Mesodermal cell (in vitro differentiated cells): ENCODE measurements around the gene RNF213.

Experiments used
- H3K27ac ChIP-seq: 2 replicates; pipeline ENCODE4 v1.7.0; 2013; ENCODE audit warnings: mild to moderate bottlenecking, low read depth, low read length, moderate library complexity; ENCODE audit not compliant: severe bottlenecking
- H3K36me3 ChIP-seq: 2 replicates; pipeline ENCODE4 v1.7.1; 2013; ENCODE audit warnings: mild to moderate bottlenecking, low read length, moderate library complexity; ENCODE audit not compliant: control insufficient read depth, insufficient read depth
- H3K4me1 ChIP-seq: one replicate; pipeline ENCODE4 v1.7.1; 2013; ENCODE audit warnings: mild to moderate bottlenecking, low read length; ENCODE audit not compliant: insufficient read depth, control insufficient read depth, poor library complexity, severe bottlenecking
- H3K4me3 ChIP-seq: 2 replicates; pipeline ENCODE4 v1.7.0; 2013; ENCODE audit warnings: low read length, control low read depth, mild to moderate bottlenecking; ENCODE audit not compliant: insufficient read depth, poor library complexity, severe bottlenecking; ENCODE audit errors: extremely low read depth
- H3K9me3 ChIP-seq: 2 replicates; pipeline ENCODE4 v1.7.1; 2013; ENCODE audit warnings: mild to moderate bottlenecking, low read length, moderate library complexity; ENCODE audit not compliant: control insufficient read depth
- WGBS, 2 experiments: methylation state at CpG; one replicate each; pipeline ENCODE4 v1.1.5; 2013; ENCODE audit warnings: missing lambda C conversion rate in 2 of 2; ENCODE audit not compliant: insufficient coverage in 2 of 2; 5-methylcytosine and 5-hydroxymethylcytosine counted together

Gene RNF213

GRCh38 chr17:80429356-80430275 lies 169.0 kb downstream of the RNF213 start:
- no peaks in the 10 kb centered on the region for H3K9me3 ChIP-seq
- no peak overlapping the region for H3K27ac ChIP-seq
- peaks cover 5% of the 10 kb centered on the region for H3K4me1 ChIP-seq
- WGBS, 2 experiments: 89 to 94% methylated on average over 27 to 28 of the region's 33 CpGs
- H3K36me3 ChIP-seq: no peaks in the 10 kb centered on the region
- H3K4me3 ChIP-seq: no peak overlapping the region

- H3K27ac ChIP-seq: no peak overlapping the region
- H3K4me3 ChIP-seq: no peak overlapping the region
- WGBS, 2 experiments: 83 to 86% methylated on average over 10 to 13 of the region's 15 CpGs
- no peaks in the 10 kb centered on the region for H3K36me3 ChIP-seq
- no peaks in the 10 kb centered on the region for H3K9me3 ChIP-seq
- peaks cover 5% of the 10 kb centered on the region for H3K4me1 ChIP-seq
These were observed 170.0 kb downstream of the RNF213 start for GRCh38 chr17:80430446-80431245.

DNA sequence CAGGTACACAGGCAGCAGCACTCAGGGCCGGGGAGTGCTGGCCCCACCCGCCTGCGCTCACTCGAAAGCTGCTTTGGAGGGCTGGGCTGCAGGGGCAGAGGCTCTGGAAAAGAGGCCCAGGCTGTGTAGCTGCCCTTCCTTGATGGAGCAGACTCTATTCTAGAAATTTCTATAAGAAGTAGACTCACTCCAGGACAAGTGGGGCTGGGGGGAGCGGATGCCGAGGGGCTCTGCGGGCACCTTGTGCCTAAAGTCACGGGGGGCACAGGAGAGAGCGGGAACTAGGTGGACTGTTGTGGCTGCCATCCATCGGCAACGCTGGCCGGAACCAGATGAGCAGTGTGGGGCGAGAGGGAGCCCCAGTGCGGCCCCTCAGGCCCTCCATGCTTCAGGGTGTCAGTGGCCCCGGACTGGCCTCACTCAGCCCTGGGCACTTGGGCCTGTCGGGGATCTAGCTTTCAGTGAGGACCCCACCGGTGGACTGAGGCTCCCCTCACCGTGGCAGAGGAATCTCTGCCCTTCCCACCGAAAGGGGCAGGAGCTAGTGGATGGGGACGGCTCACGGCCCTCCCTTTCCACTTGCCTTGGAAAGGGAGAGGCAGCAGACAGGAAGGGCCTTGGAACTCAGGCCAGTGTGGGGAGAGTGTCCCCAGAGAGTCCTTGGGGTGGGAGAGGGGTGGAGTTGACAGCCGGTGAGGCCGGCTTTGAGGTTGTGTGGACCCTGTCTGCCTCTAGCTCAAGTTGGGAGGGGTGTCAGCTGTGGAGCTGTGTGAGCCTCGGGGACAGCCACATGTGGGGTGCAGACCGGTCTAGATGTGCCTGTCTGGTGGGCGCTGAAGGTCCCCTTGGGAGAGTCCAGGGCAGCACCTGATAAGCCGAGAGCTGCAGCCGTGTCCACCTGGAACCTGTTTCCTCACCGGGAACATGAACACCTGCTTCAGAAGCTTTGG lies 170.9 kb downstream of the RNF213 start:
- H3K36me3 ChIP-seq: no peaks in the 10 kb centered on the region
- H3K27ac ChIP-seq: no peak overlapping the region
- peaks cover 5% of the 10 kb centered on the region for H3K4me1 ChIP-seq
- 87 to 90% methylated on average over 27 to 29 of the region's 29 CpGs for WGBS, 2 experiments
- H3K4me3 ChIP-seq: no peak overlapping the region
- H3K9me3 ChIP-seq: no peaks in the 10 kb centered on the region

DNA sequence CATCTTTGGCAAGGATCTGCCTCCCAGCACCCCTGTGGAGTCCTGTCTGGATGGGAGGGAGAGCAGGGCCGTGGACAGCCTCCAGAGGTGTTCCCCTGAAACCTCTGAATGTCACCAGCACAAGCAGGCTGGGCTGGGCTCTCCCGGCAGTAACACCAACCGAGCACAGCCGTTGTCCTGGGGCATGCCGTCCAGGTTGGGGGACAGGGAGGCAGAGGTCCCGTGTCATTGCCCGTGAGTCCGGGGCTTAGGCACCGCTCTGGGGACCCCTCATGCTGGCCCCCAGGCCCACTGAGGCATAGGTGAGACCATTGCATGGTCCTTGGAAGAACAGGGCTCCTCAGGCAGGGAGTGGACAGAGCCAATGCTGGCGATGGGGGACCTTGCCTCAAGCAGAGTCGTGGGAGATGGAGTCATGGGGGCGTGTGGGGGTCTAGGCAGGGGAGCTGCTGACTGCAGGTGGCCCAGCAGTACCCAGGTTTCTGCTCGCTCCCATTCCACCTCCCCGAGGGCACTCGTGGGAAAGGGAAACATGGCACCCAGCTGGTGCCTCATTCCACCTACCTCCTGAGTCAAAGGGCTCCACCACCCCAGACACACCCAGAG lies 171.8 kb downstream of the RNF213 start:
- Histone ChIP-seq H3K36me3 (no peaks in the 10 kb centered on the region), H3K4me1 (peaks cover 3% of the 10 kb centered on the region), H3K27ac (no peak overlapping the region), H3K9me3 (no peaks in the 10 kb centered on the region), H3K4me3 (no peak overlapping the region)
- 75 to 80% methylated on average over 12 to 15 of the region's 15 CpGs for WGBS, 2 experiments

- Histone ChIP-seq H3K9me3 (no peaks in the 10 kb centered on the region), H3K4me3 (no peak overlapping the region), H3K4me1 (no peaks in the 10 kb centered on the region), H3K27ac (no peak overlapping the region), H3K36me3 (no peaks in the 10 kb centered on the region)
- WGBS, 2 experiments: 81 to 88% methylated on average over 6 of the region's 6 CpGs
These were observed 172.4 kb downstream of the RNF213 start for GRCh38 chr17:80432961-80433550.

DNA sequence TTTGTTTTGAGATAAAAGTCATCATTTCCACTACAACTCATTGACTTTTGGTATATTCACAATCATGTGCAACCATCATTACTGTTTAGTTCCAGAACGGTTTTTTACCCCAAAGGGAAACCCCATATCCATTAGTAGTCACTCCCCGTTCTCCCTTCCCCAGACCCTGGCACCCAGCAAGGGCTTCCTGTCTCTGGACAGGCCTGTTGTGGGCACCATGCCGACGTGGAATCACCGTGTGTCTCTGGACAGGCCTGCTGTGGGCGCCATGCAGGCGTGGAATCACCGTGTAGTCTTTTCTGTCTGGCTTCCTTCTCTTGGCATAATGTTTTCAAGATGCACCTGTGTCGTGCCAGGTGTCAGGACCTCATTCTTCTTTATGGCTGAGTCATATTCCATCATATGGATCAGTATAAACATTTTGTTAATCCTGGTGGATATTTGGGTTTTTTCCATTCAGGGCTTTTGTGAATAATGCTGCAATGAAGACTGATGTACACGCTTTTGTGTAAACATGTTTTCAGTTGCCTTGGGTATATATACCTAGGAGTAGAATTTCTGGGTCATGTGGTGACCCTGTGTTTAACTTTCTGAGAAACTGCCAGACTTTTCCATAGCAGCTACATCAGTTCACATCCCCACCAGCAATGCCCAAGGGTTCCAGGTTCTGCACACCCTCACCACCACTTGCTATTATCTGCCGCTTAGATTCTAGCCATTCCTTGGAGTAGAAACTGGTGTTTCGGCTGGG lies 173.4 kb downstream of the RNF213 start:
- no peak overlapping the region for H3K27ac ChIP-seq
- 72 to 74% methylated on average over 10 to 11 of the region's 12 CpGs for WGBS, 2 experiments
- no peaks in the 10 kb centered on the region for H3K36me3 ChIP-seq
- H3K4me3 ChIP-seq: no peak overlapping the region
- H3K4me1 ChIP-seq: no peaks in the 10 kb centered on the region
- no peaks in the 10 kb centered on the region for H3K9me3 ChIP-seq

- Histone ChIP-seq H3K27ac (no peak overlapping the region), H3K36me3 (no peaks in the 10 kb centered on the region), H3K9me3 (no peaks in the 10 kb centered on the region), H3K4me3 (no peak overlapping the region), H3K4me1 (no peaks in the 10 kb centered on the region)
- WGBS, 2 experiments: 72 to 80% methylated on average over 10 of the region's 10 CpGs
These were observed 176.9 kb downstream of the RNF213 start for GRCh38 chr17:80437532-80437931.

- Histone ChIP-seq H3K4me3 (no peak overlapping the region), H3K4me1 (no peaks in the 10 kb centered on the region), H3K36me3 (no peaks in the 10 kb centered on the region), H3K9me3 (no peaks in the 10 kb centered on the region), H3K27ac (no peak overlapping the region)
- 85 to 90% methylated on average over 5 of the region's 5 CpGs for WGBS, 2 experiments
These were observed 178.2 kb downstream of the RNF213 start for GRCh38 chr17:80438806-80439205.

- H3K4me3 ChIP-seq: no peak overlapping the region
- no peaks in the 10 kb centered on the region for H3K36me3 ChIP-seq
- H3K27ac ChIP-seq: no peak overlapping the region
- H3K9me3 ChIP-seq: no peaks in the 10 kb centered on the region
- no peaks in the 10 kb centered on the region for H3K4me1 ChIP-seq
- 73 to 79% methylated on average over 4 to 7 of the region's 9 CpGs for WGBS, 2 experiments
These were observed 178.8 kb downstream of the RNF213 start for GRCh38 chr17:80439499-80439898.
